Vagina (tissue), 2 donors: ENCODE measurements around the gene CD4.

ENCODE experiments used
- CTCF ChIP-seq, 3 experiments: fragments of 450-650 bp in 2 of 3; fragments of 200-600 bp in 1 of 3; sonication (generic) in 1 of 3; IDR thresholded peaks; one replicate each; pipeline ENCODE4 v1.5.1; 2017 to 2019; ENCODE audit warnings: antibody characterized with exemption in 3 of 3, mild to moderate bottlenecking in 2 of 3, moderate library complexity in 2 of 3
- POLR2AphosphoS5 ChIP-seq, 2 donors: sonication (generic); formaldehyde crosslinking; IDR thresholded peaks; one replicate each; pipeline ENCODE4 v1.9.0; 2017; ENCODE audit warnings: antibody characterized with exemption in 2 of 2, mild to moderate bottlenecking in 2 of 2, low read depth in 1 of 2; ENCODE audit not compliant: insufficient read depth in 1 of 2

- TF ChIP-seq POLR2AphosphoS5 (IDR thresholded peaks at IDR 0.05; ENCODE audit: insufficient read depth in 1 of 2, low read depth in 1 of 2) = peak; percentile 25 to 85
- no peak for TF ChIP-seq CTCF (IDR thresholded peaks at IDR 0.05)
Measured at GRCh38 chr12:6765634-6766581, 23.4 kb upstream of the CD4 start, which contains the start of gene PTMS.
